HepG2 (cell line): ENCODE results near the gene AGAP3. TPM values are rescaled to one million over a fixed set of nuclear protein-coding genes. Genes with fewer than 3 reads are reported as not detected.

Source experiments
- ATAC-seq: fragments of 200-7000 bp; cut with Tn5 transposase; 3 replicates; pipeline ENCODE4 v1.9.1; 2020; ENCODE audit warnings: mild to moderate bottlenecking, moderate library complexity
- BruUV-seq: library from RNA; stranded (reverse); fragments of 400-500 nt; replicated peaks from 2 replicates; lab custom pipeline; 2021; lab: Mats Ljungman, UMichigan
- CTCF ChIA-PET: fragments of 300-600 bp; formaldehyde crosslinking; extraction: SDS; loops from one replicate; lab custom pipeline; 2021; ENCODE audit warnings: low total read pairs, inconsistent platforms, low intra/inter-chr PET ratio; lab: Yijun Ruan, JAX
- POLR2A ChIA-PET: fragments of 350-600 bp; sonication (Branson Sonifier 250); formaldehyde crosslinking; loops from one replicate; lab custom pipeline; 2020; ENCODE audit warnings: antibody characterized with exemption, inconsistent platforms; lab: Yijun Ruan, JAX
- DNase-seq: peaks from one replicate; pipeline ENCODE4 v3.0.0-alpha.2; 2015; ENCODE audit warnings: low spot score
- FAIRE-seq: peaks from 3 replicates; lab custom pipeline; 2011; peaks lifted over from hg19 to GRCh38; lab: Jason Lieb, UNC
- H2AFZ ChIP-seq: one replicate; pipeline ENCODE4 v1.6.1; 2011; ENCODE audit warnings: low read length, inconsistent platforms
- H3K27ac ChIP-seq: fragments of 300-600 bp; 3 replicates; pipeline ENCODE4 v1.8.0; 2011; ENCODE audit warnings: mixed run types, mild to moderate bottlenecking, mixed read lengths, low read length, inconsistent platforms; ENCODE audit not compliant: insufficient read depth; ENCODE audit errors: extremely low read length
- H3K27me3 ChIP-seq, 2 experiments: fragments of 200-600 bp in 1 of 2; 2 replicates in 1 of 2; 3 replicates in 1 of 2; pipeline versions ENCODE4 v1.6.0 to v1.8.0; 2011; ENCODE audit warnings: low read length in 2 of 2, mild to moderate bottlenecking in 2 of 2, moderate library complexity in 2 of 2, inconsistent platforms in 1 of 2; ENCODE audit not compliant: insufficient read depth in 2 of 2, control insufficient read depth in 1 of 2
- H3K36me3 ChIP-seq, 2 experiments: fragments of 200-600 bp in 1 of 2; replicated peaks in 1 of 2; 2 replicates in 1 of 2; 3 replicates in 1 of 2; pipeline versions ENCODE4 v1.5.1 to v1.8.0; 2011; ENCODE audit warnings: low read length in 2 of 2, inconsistent platforms in 1 of 2; ENCODE audit not compliant: insufficient read depth in 2 of 2, control insufficient read depth in 1 of 2
- H3K4me1 ChIP-seq: 2 replicates; pipeline ENCODE4 v1.5.1; 2012; ENCODE audit warnings: low read length, inconsistent platforms; ENCODE audit not compliant: insufficient read depth
- H3K4me2 ChIP-seq: 2 replicates; pipeline ENCODE4 v1.6.0; 2011; ENCODE audit warnings: low read depth, low read length, inconsistent platforms
- H3K4me3 ChIP-seq, 3 experiments: fragments of 200-600 bp in 1 of 3; sonication (generic), shearing (Covaris generic) in 1 of 3; replicated peaks in 1 of 3; 2 replicates each; pipeline ENCODE4 v1.5.1; 2011 to 2016; ENCODE audit warnings: low read length in 3 of 3, inconsistent platforms in 2 of 3, low read depth in 2 of 3, mild to moderate bottlenecking in 2 of 3, control low read depth in 1 of 3, mixed read lengths in 1 of 3; ENCODE audit not compliant: insufficient read depth in 1 of 3
- H3K79me2 ChIP-seq: one replicate; pipeline ENCODE4 v1.6.1; 2011; ENCODE audit warnings: low read length, inconsistent platforms; ENCODE audit not compliant: insufficient read depth
- H3K9ac ChIP-seq: 2 replicates; pipeline ENCODE4 v1.6.0; 2011; ENCODE audit warnings: mild to moderate bottlenecking, low read depth, low read length, inconsistent platforms; ENCODE audit not compliant: insufficient read depth
- H3K9me3 ChIP-seq: 2 replicates; pipeline ENCODE4 v1.5.1; 2012; ENCODE audit warnings: mild to moderate bottlenecking, low read length
- H4K20me1 ChIP-seq: 2 replicates; pipeline ENCODE4 v1.6.0; 2011; ENCODE audit warnings: inconsistent platforms, mild to moderate bottlenecking, low read length, moderate library complexity; ENCODE audit not compliant: insufficient read depth
- AGO2 ChIP-seq: fragments of 200-400 bp; formaldehyde crosslinking; optimal IDR thresholded peaks from 2 replicates; pipeline ENCODE3; 2017; ENCODE audit warnings: mild to moderate bottlenecking, low read depth, low read length, moderate library complexity
- HMGXB3 ChIP-seq: sonication (generic); formaldehyde crosslinking; IDR thresholded peaks from 2 replicates; pipeline ENCODE4 v1.4.0; 2020; ENCODE audit warnings: missing genetic modification reagents, borderline replicate concordance
- ZNF33B ChIP-seq: sonication (generic); formaldehyde crosslinking; IDR thresholded peaks from 2 replicates; pipeline ENCODE4 v1.5.1; 2020; ENCODE audit warnings: mild to moderate bottlenecking, missing genetic modification reagents
- ZNF510 ChIP-seq: sonication (generic); formaldehyde crosslinking; IDR thresholded peaks from 2 replicates; pipeline ENCODE4 v1.4.0; 2020; ENCODE audit warnings: low read depth, mild to moderate bottlenecking, missing genetic modification reagents
- ZNF768 ChIP-seq: sonication (generic); formaldehyde crosslinking; IDR thresholded peaks from 2 replicates; pipeline ENCODE4 v1.4.0; 2020; ENCODE audit warnings: missing genetic modification reagents
- WGBS: methylation state at CpG from one replicate; pipeline ENCODE4 v1.1.6; 2017; ENCODE audit warnings: low lambda C conversion rate; 5-methylcytosine and 5-hydroxymethylcytosine counted together
- in situ Hi-C: cut with HindIII; loops from 2 replicates; pipeline ENCODE4 v1.10.0; 2017; ENCODE audit warnings: low pct_unique_long_range_greater_than_20kb; ENCODE audit not compliant: extremely low pct_ligation_motif_present
- intact Hi-C: fragments of 100-400 bp; cut with micrococcal nuclease; formaldehyde crosslinking; loops from one replicate; pipeline ENCODE4 v1.10.0; 2022; ENCODE audit not compliant: unreplicated experiment
- polyA plus RNA-seq, 8 experiments: library from polyadenylated mRNA; depleted of rRNA in 3 of 8; stranded (reverse) in 7 of 8; unstranded in 1 of 8; fragments of >200 nt; fragmentation: Illumina TruSeq in 4 of 8; extraction: Trizol in 4 of 8; gene quantifications; 2 replicates each; pipeline versions ENCODE4 v1.2.1 to v1.2.3, GENCODE V29; 2011 to 2016; ENCODE audit warnings: low read depth in 4 of 8, missing spikeins in 1 of 8, mixed read lengths in 1 of 8; ENCODE audit not compliant: insufficient read depth in 1 of 8
- total RNA-seq, 5 experiments: library from RNA; depleted of rRNA; stranded (reverse); fragments of >200 nt; fragmentation: Illumina TruSeq; extraction: Trizol; gene quantifications; 2 replicates each; pipeline ENCODE4 v1.2.3, GENCODE V29; 2016; ENCODE audit warnings: low read depth in 1 of 5
- TF ChIP-seq, protein P1 (sequence below): IDR thresholded peaks from 2 replicates; pipeline ENCODE4 v1.6.1; 2016; ENCODE audit warnings: control low read depth
- TF ChIP-seq, protein P2 (sequence below): sonication (generic); formaldehyde crosslinking; IDR thresholded peaks from 2 replicates; pipeline ENCODE4 v1.5.1; 2020; ENCODE audit warnings: missing genetic modification reagents, mild to moderate bottlenecking, borderline replicate concordance
- TF ChIP-seq, protein P3 (sequence below): sonication (generic); formaldehyde crosslinking; IDR thresholded peaks from 2 replicates; pipeline ENCODE4 v1.4.0; 2020; ENCODE audit warnings: missing genetic modification reagents

Gene AGAP3
- total and polyA plus RNA-seq, 2 of the 13 experiments (the other 11 are each of a cell fraction or from before 2014, with no cell fraction given): 31.3 to 61.4 TPM

- in situ Hi-C loops (loop anchor here (10.0 kb wide), 1 partner anchor 182 kb away; no protein-coding TSS in a partner anchor), intact Hi-C loops (no loop called here)
- no TSS peak for BruUV-seq
- DNase-seq (no peak), FAIRE-seq (no peak), ATAC-seq (peak; percentile 6; the same call in 2 of the 3 replicates)
- Histone ChIP-seq H2AFZ (no peak overlapping the region), H4K20me1 (peaks cover 6% of the 10 kb centered on the region; the same call in 1 of the 2 replicates), H3K4me1 (no peaks in the 10 kb centered on the region), H3K27me3 (no peaks in the 10 kb centered on the region), H3K27ac (no peak overlapping the region), H3K79me2 (no peaks in the 10 kb centered on the region), H3K4me3 (no peak overlapping the region), H3K36me3 (peaks cover 21 to 55% of the 10 kb centered on the region in 2 experiments), H3K9me3 (no peaks in the 10 kb centered on the region), H3K9ac (no peak overlapping the region), H3K4me2 (no peak overlapping the region)
- CTCF ChIA-PET: interaction anchor here (1.1 to 3.1 kb wide), 4 partner anchors 49 to 180 kb away, joined by 3 to 67 read pairs (median 10); no protein-coding TSS in a partner anchor
- WGBS: 96% methylated on average over 50 of the region's 50 CpGs
- TF ChIP-seq ZNF510 (CRISPR knock-in tag): no peak
- TF ChIP-seq AGO2: peak; percentile 77
- TF ChIP-seq ZNF33B (CRISPR knock-in tag): no peak
- TF ChIP-seq, protein P1, sequence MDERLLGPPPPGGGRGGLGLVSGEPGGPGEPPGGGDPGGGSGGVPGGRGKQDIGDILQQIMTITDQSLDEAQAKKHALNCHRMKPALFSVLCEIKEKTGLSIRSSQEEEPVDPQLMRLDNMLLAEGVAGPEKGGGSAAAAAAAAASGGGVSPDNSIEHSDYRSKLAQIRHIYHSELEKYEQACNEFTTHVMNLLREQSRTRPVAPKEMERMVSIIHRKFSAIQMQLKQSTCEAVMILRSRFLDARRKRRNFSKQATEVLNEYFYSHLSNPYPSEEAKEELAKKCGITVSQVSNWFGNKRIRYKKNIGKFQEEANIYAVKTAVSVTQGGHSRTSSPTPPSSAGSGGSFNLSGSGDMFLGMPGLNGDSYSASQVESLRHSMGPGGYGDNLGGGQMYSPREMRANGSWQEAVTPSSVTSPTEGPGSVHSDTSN (CRISPR knock-in tag): no peak
- no peak for TF ChIP-seq HMGXB3 (CRISPR knock-in tag)
- TF ChIP-seq ZNF768 (CRISPR knock-in tag): 0 out of 2 replicates have a peak, but pooled peaks have one; percentile 1
- TF ChIP-seq, protein P2, sequence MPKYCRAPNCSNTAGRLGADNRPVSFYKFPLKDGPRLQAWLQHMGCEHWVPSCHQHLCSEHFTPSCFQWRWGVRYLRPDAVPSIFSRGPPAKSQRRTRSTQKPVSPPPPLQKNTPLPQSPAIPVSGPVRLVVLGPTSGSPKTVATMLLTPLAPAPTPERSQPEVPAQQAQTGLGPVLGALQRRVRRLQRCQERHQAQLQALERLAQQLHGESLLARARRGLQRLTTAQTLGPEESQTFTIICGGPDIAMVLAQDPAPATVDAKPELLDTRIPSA (CRISPR knock-in tag): no peak
- TF ChIP-seq, protein P3, sequence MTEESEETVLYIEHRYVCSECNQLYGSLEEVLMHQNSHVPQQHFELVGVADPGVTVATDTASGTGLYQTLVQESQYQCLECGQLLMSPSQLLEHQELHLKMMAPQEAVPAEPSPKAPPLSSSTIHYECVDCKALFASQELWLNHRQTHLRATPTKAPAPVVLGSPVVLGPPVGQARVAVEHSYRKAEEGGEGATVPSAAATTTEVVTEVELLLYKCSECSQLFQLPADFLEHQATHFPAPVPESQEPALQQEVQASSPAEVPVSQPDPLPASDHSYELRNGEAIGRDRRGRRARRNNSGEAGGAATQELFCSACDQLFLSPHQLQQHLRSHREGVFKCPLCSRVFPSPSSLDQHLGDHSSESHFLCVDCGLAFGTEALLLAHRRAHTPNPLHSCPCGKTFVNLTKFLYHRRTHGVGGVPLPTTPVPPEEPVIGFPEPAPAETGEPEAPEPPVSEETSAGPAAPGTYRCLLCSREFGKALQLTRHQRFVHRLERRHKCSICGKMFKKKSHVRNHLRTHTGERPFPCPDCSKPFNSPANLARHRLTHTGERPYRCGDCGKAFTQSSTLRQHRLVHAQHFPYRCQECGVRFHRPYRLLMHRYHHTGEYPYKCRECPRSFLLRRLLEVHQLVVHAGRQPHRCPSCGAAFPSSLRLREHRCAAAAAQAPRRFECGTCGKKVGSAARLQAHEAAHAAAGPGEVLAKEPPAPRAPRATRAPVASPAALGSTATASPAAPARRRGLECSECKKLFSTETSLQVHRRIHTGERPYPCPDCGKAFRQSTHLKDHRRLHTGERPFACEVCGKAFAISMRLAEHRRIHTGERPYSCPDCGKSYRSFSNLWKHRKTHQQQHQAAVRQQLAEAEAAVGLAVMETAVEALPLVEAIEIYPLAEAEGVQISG (CRISPR knock-in tag): no peak
- POLR2A ChIA-PET: interaction anchor here (1.0 kb wide), 2 partner anchors 14 to 60 kb away, joined by 3 read pairs; no protein-coding TSS in a partner anchor
These were observed 37.0 kb downstream of the AGAP3 start for GRCh38 chr7:151123158-151123821.
